ENCODE measurements around the gene PEPD. TPM values are rescaled to one million over a fixed set of nuclear protein-coding genes. Genes with fewer than 3 reads are reported as not detected.

The PEPD gene
- total RNA-seq, 2 experiments from 2014 or later, result 23.5 to 26.2 TPM

- Mint-ChIP-seq H3K27me3 (no peaks in the 10 kb centered on the region), H3K36me3 (peaks cover 2% of the 10 kb centered on the region)
- POLR2A ChIA-PET, result no interaction called here
These were observed 17.5 kb downstream of the PEPD start for GRCh38 chr19:33504058-33504444.

DNA sequence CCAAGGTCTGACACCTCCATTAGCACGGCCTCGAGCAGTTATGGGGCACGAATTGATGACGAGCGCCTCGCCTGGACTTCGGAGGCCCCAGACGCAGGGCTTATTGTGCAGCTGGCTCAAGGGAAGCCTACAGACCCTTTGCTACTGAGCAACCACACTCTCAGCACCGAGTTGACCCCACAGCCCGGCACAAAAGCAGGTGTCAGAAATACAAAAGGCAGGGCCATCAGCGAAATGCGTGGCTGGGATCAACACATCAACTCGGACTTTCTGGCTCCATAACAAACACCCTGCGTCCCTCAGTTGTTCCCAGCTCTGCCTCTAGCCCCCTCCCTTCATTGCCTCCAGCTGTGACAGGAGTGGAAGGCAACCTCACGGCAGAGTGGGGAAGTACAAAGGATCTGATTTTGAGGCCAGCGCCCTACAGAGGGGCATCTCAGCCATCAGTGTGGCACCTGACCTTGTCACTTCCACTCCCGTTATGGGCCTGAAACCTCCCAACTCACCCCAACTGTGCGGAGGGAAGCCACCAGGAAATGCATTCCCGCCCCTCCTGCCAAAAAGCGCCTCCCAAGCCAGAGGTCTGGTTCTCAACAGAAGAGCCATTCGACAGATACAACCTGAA is 18.0 kb downstream of the PEPD start:
- ATAC-seq (ENCODE audit: low read depth) (no peak), DNase-seq (no peak)
- POLR2A ChIA-PET, result no interaction called here
- Mint-ChIP-seq H3K36me3 (peaks cover 2% of the 10 kb centered on the region), H3K27me3 (no peaks in the 10 kb centered on the region), H3K4me1 (peaks cover 2% of the 10 kb centered on the region), H3K27ac (no peak overlapping the region), H3K4me3 (no peak overlapping the region), H3K9me3 (peaks cover 9% of the 10 kb centered on the region)

More at GRCh38 chr19:33504058-33504444, 17.5 kb downstream of the PEPD start:
- no peak for ATAC-seq (ENCODE audit: low read depth)
- Mint-ChIP-seq H3K4me3 (no peak overlapping the region), H3K9me3 (peaks cover 9% of the 10 kb centered on the region), H3K27ac (no peak overlapping the region), H3K4me1 (peaks cover 2% of the 10 kb centered on the region)
- no peak for DNase-seq

- POLR2A ChIA-PET, result no interaction called here
- H3K4me3 Mint-ChIP-seq, result no peak overlapping the region
- H3K27ac Mint-ChIP-seq, result no peak overlapping the region
- DNase-seq, result no peak
- peaks cover 9% of the 10 kb centered on the region for H3K9me3 Mint-ChIP-seq
- no peak for ATAC-seq (ENCODE audit: low read depth)
- H3K4me1 Mint-ChIP-seq, result peaks cover 2% of the 10 kb centered on the region
- no peaks in the 10 kb centered on the region for H3K27me3 Mint-ChIP-seq
- H3K36me3 Mint-ChIP-seq, result peaks cover 2% of the 10 kb centered on the region
These were observed 18.6 kb downstream of the PEPD start for GRCh38 chr19:33503030-33503429.

- H3K36me3 Mint-ChIP-seq, result peaks cover 2% of the 10 kb centered on the region
- no peak overlapping the region for H3K27ac Mint-ChIP-seq
- DNase-seq (no peak), ATAC-seq (ENCODE audit: low read depth) (no peak)
- peaks cover 9% of the 10 kb centered on the region for H3K9me3 Mint-ChIP-seq
- H3K4me3 Mint-ChIP-seq, result no peak overlapping the region
- no peaks in the 10 kb centered on the region for H3K27me3 Mint-ChIP-seq
- POLR2A ChIA-PET, result no interaction called here
- H3K4me1 Mint-ChIP-seq, result peaks cover 2% of the 10 kb centered on the region
These were observed 19.1 kb downstream of the PEPD start for GRCh38 chr19:33502521-33502920.

GRCh38 chr19:33501693-33502356 is 19.8 kb downstream of the PEPD start:
- no peak for DNase-seq
- H3K27ac Mint-ChIP-seq, result no peak overlapping the region
- no peaks in the 10 kb centered on the region for H3K27me3 Mint-ChIP-seq
- no peak for ATAC-seq (ENCODE audit: low read depth)
- H3K4me3 Mint-ChIP-seq, result no peak overlapping the region
- peaks cover 2% of the 10 kb centered on the region for H3K4me1 Mint-ChIP-seq
- H3K36me3 Mint-ChIP-seq, result peaks cover 2% of the 10 kb centered on the region
- POLR2A ChIA-PET, result no interaction called here
- H3K9me3 Mint-ChIP-seq, result peaks cover 8% of the 10 kb centered on the region

GRCh38 chr19:33500991-33501390 is 20.6 kb downstream of the PEPD start:
- Mint-ChIP-seq H3K4me1 (no peaks in the 10 kb centered on the region), H3K27me3 (no peaks in the 10 kb centered on the region), H3K4me3 (no peak overlapping the region), H3K27ac (no peak overlapping the region), H3K36me3 (peaks cover under 1% of the 10 kb centered on the region), H3K9me3 (peaks cover under 1% of the 10 kb centered on the region)
- POLR2A ChIA-PET, result no interaction called here
- DNase-seq, result no peak
- ATAC-seq (ENCODE audit: low read depth), result no peak

DNA sequence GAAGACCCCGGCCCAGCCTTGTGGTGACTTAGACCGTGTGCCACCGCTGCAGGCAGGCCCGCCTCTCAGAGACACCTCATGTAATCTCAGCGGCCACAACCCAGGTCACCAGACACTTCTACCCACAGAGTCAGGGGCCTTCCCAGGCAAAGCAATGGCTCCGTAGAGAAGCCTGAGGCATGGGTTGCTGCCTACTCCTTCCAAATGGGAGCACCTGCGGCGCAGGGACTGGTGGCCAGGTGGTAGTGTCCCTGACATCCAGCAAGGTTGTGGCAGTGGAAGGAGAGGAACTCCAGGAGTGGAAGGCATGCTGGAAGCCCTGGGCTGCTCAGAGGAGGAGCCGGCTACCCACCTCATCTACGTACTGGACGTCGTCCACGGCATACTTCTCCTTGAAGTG is 21.0 kb downstream of the PEPD start:
- Mint-ChIP-seq H3K4me1 (no peaks in the 10 kb centered on the region), H3K36me3 (no peaks in the 10 kb centered on the region), H3K27ac (no peak overlapping the region), H3K9me3 (no peaks in the 10 kb centered on the region), H3K4me3 (no peak overlapping the region), H3K27me3 (no peaks in the 10 kb centered on the region)
- DNase-seq, result no peak
- ATAC-seq (ENCODE audit: low read depth), result no peak
- POLR2A ChIA-PET, result no interaction called here

DNA sequence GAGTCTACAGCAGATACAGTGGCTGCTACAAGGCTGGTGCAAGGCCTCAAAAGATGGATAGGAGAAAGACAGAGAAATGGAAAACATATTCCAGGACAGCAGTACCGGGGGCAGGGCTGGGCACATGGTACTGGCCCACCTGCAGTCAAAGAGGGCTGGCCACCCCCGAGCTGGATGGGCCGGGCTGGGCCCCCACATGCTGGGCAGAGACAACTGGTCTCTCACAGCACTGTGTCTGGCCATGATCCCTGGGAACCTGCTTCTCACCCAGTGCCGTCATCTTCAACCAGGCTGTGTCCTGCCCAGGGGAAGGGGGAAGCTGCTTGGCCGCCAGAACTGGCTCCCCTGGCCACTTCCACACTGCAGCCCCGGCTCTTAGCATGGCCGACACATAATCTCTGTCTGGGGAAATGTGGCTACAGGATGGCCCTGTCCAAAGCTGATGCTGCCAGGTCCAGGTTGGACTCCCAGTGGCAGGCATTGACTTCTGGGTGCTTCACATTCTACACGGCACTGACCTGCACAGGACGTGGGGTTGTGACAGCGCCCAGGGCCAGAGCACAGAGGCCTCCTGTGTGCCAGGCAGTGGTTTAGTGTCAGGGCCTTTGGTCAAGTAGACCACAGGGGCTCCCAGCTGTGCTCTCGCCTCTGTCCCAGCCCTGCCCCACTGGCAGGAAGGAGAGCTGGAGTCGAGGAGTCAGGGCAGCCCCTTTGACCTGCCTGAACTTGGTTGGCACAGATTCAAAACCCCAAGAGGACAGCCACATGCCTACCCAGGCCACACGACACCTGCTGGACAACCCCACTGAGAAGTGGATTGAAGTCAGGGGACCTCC is 21.7 kb downstream of the PEPD start:
- Mint-ChIP-seq H3K27me3 (no peaks in the 10 kb centered on the region), H3K36me3 (no peaks in the 10 kb centered on the region), H3K27ac (no peak overlapping the region), H3K4me3 (no peak overlapping the region), H3K9me3 (no peaks in the 10 kb centered on the region), H3K4me1 (no peaks in the 10 kb centered on the region)
- ATAC-seq (ENCODE audit: low read depth) (no peak), DNase-seq (no peak)
- POLR2A ChIA-PET, result no interaction called here

DNA sequence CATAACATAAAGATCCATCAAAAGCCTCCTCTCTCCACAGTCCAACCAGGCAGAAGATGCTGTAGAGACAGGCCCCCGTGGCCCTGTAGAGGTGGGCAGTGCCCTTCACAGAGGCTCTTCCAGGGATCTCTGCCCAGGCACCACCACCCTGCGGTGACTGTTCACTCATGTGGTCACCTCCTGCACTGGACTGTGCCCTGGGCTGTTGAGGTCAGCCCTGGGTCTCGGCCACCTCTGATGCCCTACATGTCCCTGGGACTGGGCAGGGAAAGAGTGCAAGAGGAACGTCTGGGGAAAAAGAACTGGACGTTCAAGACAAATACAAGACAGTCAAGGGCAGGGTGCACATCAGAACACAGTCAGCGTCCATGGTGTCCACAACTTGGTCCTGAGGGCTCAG is 22.3 kb downstream of the PEPD start:
- POLR2A ChIA-PET, result no interaction called here
- ATAC-seq (ENCODE audit: low read depth), result no peak
- DNase-seq, result no peak
- H3K4me3 Mint-ChIP-seq, result no peak overlapping the region
- H3K27me3 Mint-ChIP-seq, result no peaks in the 10 kb centered on the region
- H3K27ac Mint-ChIP-seq, result no peak overlapping the region
- H3K4me1 Mint-ChIP-seq, result no peaks in the 10 kb centered on the region
- H3K36me3 Mint-ChIP-seq, result no peaks in the 10 kb centered on the region
- H3K9me3 Mint-ChIP-seq, result no peaks in the 10 kb centered on the region

GRCh38 chr19:33498391-33499000 is 23.1 kb downstream of the PEPD start:
- POLR2A ChIA-PET, result no interaction called here
- no peak for ATAC-seq (ENCODE audit: low read depth)
- no peaks in the 10 kb centered on the region for H3K9me3 Mint-ChIP-seq
- no peak overlapping the region for H3K27ac Mint-ChIP-seq
- no peaks in the 10 kb centered on the region for H3K4me1 Mint-ChIP-seq
- H3K27me3 Mint-ChIP-seq, result no peaks in the 10 kb centered on the region
- no peaks in the 10 kb centered on the region for H3K36me3 Mint-ChIP-seq
- no peak overlapping the region for H3K4me3 Mint-ChIP-seq
- no peak for DNase-seq

DNA sequence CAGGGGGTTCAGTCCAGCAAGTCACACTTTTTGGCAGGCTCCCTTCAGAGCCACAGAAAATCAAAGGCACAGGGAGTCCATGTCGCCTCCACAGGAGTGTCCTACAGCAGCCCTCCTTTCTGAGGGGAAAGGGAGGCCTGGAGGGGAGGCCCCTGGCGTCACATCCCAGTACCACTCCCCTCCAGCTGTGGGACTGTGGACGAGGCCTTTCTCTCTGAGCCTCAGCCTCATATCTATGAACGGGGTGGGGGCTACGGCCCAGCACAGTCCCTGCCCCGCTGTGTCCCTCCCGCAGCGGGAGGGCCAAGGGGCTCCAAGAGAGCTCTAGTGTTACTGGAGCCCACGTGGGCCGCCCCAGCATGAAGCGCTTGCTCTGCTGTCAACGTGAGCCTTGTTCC is 23.8 kb downstream of the PEPD start:
- no peaks in the 10 kb centered on the region for H3K4me1 Mint-ChIP-seq
- H3K27ac Mint-ChIP-seq, result no peak overlapping the region
- H3K36me3 Mint-ChIP-seq, result no peaks in the 10 kb centered on the region
- H3K4me3 Mint-ChIP-seq, result no peak overlapping the region
- POLR2A ChIA-PET, result no interaction called here
- H3K9me3 Mint-ChIP-seq, result no peaks in the 10 kb centered on the region
- ATAC-seq (ENCODE audit: low read depth) (no peak), DNase-seq (no peak)
- H3K27me3 Mint-ChIP-seq, result no peaks in the 10 kb centered on the region

DNA sequence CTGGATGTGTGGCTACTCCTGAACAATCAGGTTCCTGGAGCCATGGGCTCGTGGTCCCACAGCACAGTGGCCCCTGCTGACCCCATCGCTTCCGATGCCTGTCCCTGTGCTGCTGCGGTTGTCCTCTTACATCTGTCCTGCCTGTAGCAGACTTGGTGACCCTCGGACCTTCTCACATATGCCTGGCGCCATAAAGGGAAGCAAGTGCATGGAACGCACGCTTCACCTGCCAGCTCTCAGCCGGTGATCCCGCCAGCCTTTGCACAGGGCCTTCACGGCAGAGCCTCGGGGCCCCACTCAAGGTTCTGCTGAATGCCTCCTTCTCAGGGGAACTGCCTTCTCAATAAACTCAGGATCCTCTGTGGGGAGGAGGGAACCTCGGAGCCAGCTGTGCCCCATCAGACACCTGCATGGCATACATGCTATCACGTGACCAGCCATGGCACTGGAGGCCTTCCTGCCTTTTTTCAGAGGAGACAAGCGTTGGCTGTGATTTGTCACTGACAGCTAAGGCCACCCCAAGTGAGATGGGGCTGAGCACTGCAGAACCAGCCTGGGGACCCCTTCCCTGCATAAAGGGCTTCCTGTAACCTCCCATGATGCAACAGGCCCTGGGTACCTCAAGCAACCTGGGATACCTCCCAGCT is 24.3 kb downstream of the PEPD start:
- Mint-ChIP-seq H3K27me3 (no peaks in the 10 kb centered on the region), H3K27ac (no peak overlapping the region), H3K9me3 (no peaks in the 10 kb centered on the region), H3K4me3 (no peak overlapping the region), H3K36me3 (no peaks in the 10 kb centered on the region), H3K4me1 (no peaks in the 10 kb centered on the region)
- DNase-seq (no peak), ATAC-seq (ENCODE audit: low read depth) (no peak)
- POLR2A ChIA-PET, result no interaction called here

GRCh38 chr19:33496038-33496895 is 25.3 kb downstream of the PEPD start:
- no peaks in the 10 kb centered on the region for H3K4me1 Mint-ChIP-seq
- H3K9me3 Mint-ChIP-seq, result no peaks in the 10 kb centered on the region
- H3K27me3 Mint-ChIP-seq, result no peaks in the 10 kb centered on the region
- POLR2A ChIA-PET, result no interaction called here
- DNase-seq (no peak), ATAC-seq (ENCODE audit: low read depth) (no peak)
- no peak overlapping the region for H3K27ac Mint-ChIP-seq
- H3K4me3 Mint-ChIP-seq, result no peak overlapping the region
- no peaks in the 10 kb centered on the region for H3K36me3 Mint-ChIP-seq

All from activated naive CD8-positive, alpha-beta T cell treated with anti-CD3 and anti-CD28 coated beads, Interleukin-2, amount 10 ng/mL, durations not matched to agents 7 days and 5 days (primary cell).